PC-3 (cell line): ENCODE data around the gene DCTN2. TPM values are rescaled to one million over a fixed set of nuclear protein-coding genes. Genes with fewer than 3 reads are reported as not detected.

Experiments
- ATAC-seq: fragments of 200-7000 bp; cut with Tn5 transposase; 2 replicates; pipeline ENCODE4 v1.9.1; 2020; ENCODE audit warnings: mild to moderate bottlenecking, moderate library complexity
- BruUV-seq: library from RNA; stranded (reverse); fragments of 400-500 nt; replicated peaks from 2 replicates; lab custom pipeline; 2021; lab: Mats Ljungman, UMichigan
- CTCF ChIA-PET: fragments of 300-600 bp; sonication (Branson Sonifier 250); formaldehyde crosslinking; loops from one replicate; lab custom pipeline; 2022; ENCODE audit warnings: antibody characterized with exemption; lab: Charles Lee
- POLR2A ChIA-PET: fragments of 300-600 bp; sonication (Branson Sonifier 250); formaldehyde crosslinking; loops from one replicate; lab custom pipeline; 2022; ENCODE audit warnings: antibody characterized with exemption; ENCODE audit not compliant: unreplicated experiment; lab: Charles Lee
- DNase-seq: peaks from one replicate; pipeline ENCODE4 v3.0.0-alpha.2; 2015
- H2AFZ ChIP-seq: fragments of 300-600 bp; sonication (generic); 2 replicates; pipeline ENCODE4 v1.6.0; 2016; ENCODE audit warnings: antibody characterized with exemption, low read length
- H3F3A ChIP-seq: fragments of 300-600 bp; sonication (generic); one replicate; pipeline ENCODE4 v1.6.0; 2017; ENCODE audit warnings: antibody characterized with exemption, low read length, control low read depth, mild to moderate bottlenecking; ENCODE audit not compliant: unreplicated experiment
- H3K27ac ChIP-seq: fragments of 300-600 bp; sonication (generic); 2 replicates; pipeline ENCODE4 v1.5.1; 2016; ENCODE audit warnings: mild to moderate bottlenecking, low read length
- H3K27me3 ChIP-seq: fragments of 300-600 bp; sonication (generic); 2 replicates; pipeline ENCODE4 v1.6.1; 2016; ENCODE audit warnings: low read length, mixed read lengths
- H3K36me3 ChIP-seq: fragments of 300-600 bp; sonication (generic); 2 replicates; pipeline ENCODE4 v1.6.1; 2016; ENCODE audit warnings: low read depth, mixed run types, low read length, mixed read lengths
- H3K4me1 ChIP-seq: fragments of 300-600 bp; sonication (generic); 2 replicates; pipeline ENCODE4 v1.5.1; 2016; ENCODE audit warnings: low read length; ENCODE audit not compliant: insufficient read depth
- H3K4me2 ChIP-seq: fragments of 300-600 bp; sonication (generic); 2 replicates; pipeline ENCODE4 v1.6.0; 2016; ENCODE audit warnings: low read length
- H3K4me3 ChIP-seq: fragments of 300-600 bp; sonication (generic); 2 replicates; pipeline ENCODE4 v1.5.1; 2016; ENCODE audit warnings: mild to moderate bottlenecking, low read length, mixed read lengths
- H3K79me2 ChIP-seq: fragments of 300-600 bp; sonication (generic); 2 replicates; pipeline ENCODE4 v1.6.1; 2017; ENCODE audit warnings: low read length, mixed read lengths
- H3K9ac ChIP-seq: fragments of 300-600 bp; sonication (generic); 2 replicates; pipeline ENCODE4 v1.6.0; 2016; ENCODE audit warnings: mild to moderate bottlenecking, low read length
- H3K9me2 ChIP-seq: fragments of 300-600 bp; sonication (generic); replicated peaks from 2 replicates; pipeline ENCODE4 v1.6.1; 2016; ENCODE audit warnings: mixed run types, low read length, mixed read lengths
- H3K9me3 ChIP-seq: fragments of 300-600 bp; sonication (generic); 2 replicates; pipeline ENCODE4 v1.6.1; 2016; ENCODE audit warnings: low read length, mixed read lengths
- H4K20me1 ChIP-seq: fragments of 300-600 bp; sonication (generic); 2 replicates; pipeline ENCODE4 v1.6.1; 2016; ENCODE audit warnings: low read length, mixed read lengths
- CTCF ChIP-seq: fragments of 300-600 bp; sonication (generic); conservative IDR thresholded peaks from 2 replicates; pipeline ENCODE4 v1.5.1; 2017; ENCODE audit warnings: antibody characterized with exemption, low read depth, mild to moderate bottlenecking, low read length
- EZH2 ChIP-seq: fragments of 300-600 bp; sonication (generic); IDR thresholded peaks from one replicate; pipeline ENCODE4 v1.6.1; 2017; ENCODE audit warnings: antibody characterized with exemption, mild to moderate bottlenecking, low read length; ENCODE audit not compliant: unreplicated experiment
- EZH2phosphoT487 ChIP-seq: fragments of 300-600 bp; sonication (generic); IDR thresholded peaks from 2 replicates; pipeline ENCODE4 v1.6.1; 2018; ENCODE audit warnings: mild to moderate bottlenecking, antibody characterized with exemption, low read length, borderline replicate concordance
- intact Hi-C: fragments of 100-400 bp; cut with micrococcal nuclease; formaldehyde crosslinking; loops from 2 replicates; pipeline ENCODE4 v1.9.0; 2023
- total RNA-seq: library from RNA; depleted of rRNA; stranded (reverse); fragments of >200 nt; gene quantifications from 2 replicates; pipeline ENCODE4 v1.2.3, GENCODE V29; 2014

Gene DCTN2
- total RNA-seq, 1 experiment from 2014 or later, result 88.5 TPM

GRCh38 chr12:57549909-57550640 lies 3.1 kb upstream of the DCTN2 start, which contains the start of gene KIF5A:
TSS of gene KIF5A (plus strand) at chr12:57550044. CDS start at chr12:57550272, 228 bp downstream.
- Histone ChIP-seq H3F3A (no peaks in the 10 kb centered on the region), H3K27me3 (no peaks in the 10 kb centered on the region), H4K20me1 (no peaks in the 10 kb centered on the region), H3K79me2 (peaks cover 19% of the 10 kb centered on the region), H3K36me3 (no peaks in the 10 kb centered on the region), H3K4me2 (no peak within 1 kb of the TSS), H3K9ac (no peak within 1 kb of the TSS), H3K4me3 (no peak within 1 kb of the TSS), H3K4me1 (peaks cover 15% of the 10 kb centered on the region), H2AFZ (no peak within 1 kb of the TSS), H3K9me3 (no peaks in the 10 kb centered on the region), H3K27ac (no peak within 1 kb of the TSS), H3K9me2 (no peaks in the 10 kb centered on the region)
- no peak for ATAC-seq
- intact Hi-C loops, result no loop called here
- DNase-seq, result no peak
- no peak for TF ChIP-seq EZH2
- TF ChIP-seq EZH2phosphoT487, result no peak
- no peak for TF ChIP-seq CTCF
- ChIA-PET POLR2A (no interaction called here), CTCF (no interaction called here)
- BruUV-seq, result no TSS peak

GRCh38 chr12:57549203-57549908 lies 2.4 kb upstream of the DCTN2 start:
- intact Hi-C loops, result no loop called here
- H3K4me2 ChIP-seq, result no peak overlapping the region
- ChIA-PET CTCF (no interaction called here), POLR2A (no interaction called here)
- DNase-seq (no peak), ATAC-seq (no peak)
- H3K36me3 ChIP-seq, result no peaks in the 10 kb centered on the region
- H3K79me2 ChIP-seq, result peaks cover 26% of the 10 kb centered on the region
- no peak overlapping the region for H3K27ac ChIP-seq
- no peak overlapping the region for H3K4me3 ChIP-seq
- no peak overlapping the region for H2AFZ ChIP-seq
- H3K4me1 ChIP-seq, result peaks cover 15% of the 10 kb centered on the region
- BruUV-seq, result no TSS peak
- no peak overlapping the region for H3K9ac ChIP-seq
- no peaks in the 10 kb centered on the region for H3K9me2 ChIP-seq
- H3K27me3 ChIP-seq, result no peaks in the 10 kb centered on the region
- H3K9me3 ChIP-seq, result no peaks in the 10 kb centered on the region
- TF ChIP-seq EZH2 (no peak), CTCF (no peak), EZH2phosphoT487 (no peak)
- H3F3A ChIP-seq, result no peaks in the 10 kb centered on the region
- no peaks in the 10 kb centered on the region for H4K20me1 ChIP-seq

GRCh38 chr12:57548488-57548887 lies 1.5 kb upstream of the DCTN2 start:
- H3K27me3 ChIP-seq, result no peaks in the 10 kb centered on the region
- TF ChIP-seq CTCF, result no peak
- no peak for TF ChIP-seq EZH2
- TF ChIP-seq EZH2phosphoT487, result no peak
- H3K9me3 ChIP-seq, result no peaks in the 10 kb centered on the region
- H3K4me1 ChIP-seq, result peaks cover 15% of the 10 kb centered on the region
- H3K4me3 ChIP-seq, result no peak overlapping the region
- peaks cover 26% of the 10 kb centered on the region for H3K79me2 ChIP-seq
- ChIA-PET POLR2A (no interaction called here), CTCF (no interaction called here)
- DNase-seq, result no peak
- H3K9me2 ChIP-seq, result no peaks in the 10 kb centered on the region
- H3K4me2 ChIP-seq, result no peak overlapping the region
- no peaks in the 10 kb centered on the region for H3F3A ChIP-seq
- no peak overlapping the region for H3K9ac ChIP-seq
- intact Hi-C loops, result no loop called here
- no peak overlapping the region for H2AFZ ChIP-seq
- no peaks in the 10 kb centered on the region for H4K20me1 ChIP-seq
- H3K27ac ChIP-seq, result no peak overlapping the region
- no TSS peak for BruUV-seq
- ATAC-seq, result no peak
- H3K36me3 ChIP-seq, result no peaks in the 10 kb centered on the region
